ENCODE results near the gene PRDM2.

GRCh38 chr1:13683206-13683605 is 16.8 kb upstream of the PRDM2 start:
- TF ChIP-seq CTCF (IDR thresholded peaks at IDR 0.05; ENCODE audit: insufficient read depth, low read length, poor library complexity, severe bottlenecking) (no peak), EZH2phosphoT487 (conservative IDR thresholded peaks at IDR 0.05; ENCODE audit: low read length) (no peak)

All from SU-DHL-6 (cell line).